Vagina (tissue), 2 donors: ENCODE measurements around the gene PVALB. TPM values are rescaled to one million over a fixed set of nuclear protein-coding genes. Genes with fewer than 3 reads are reported as not detected.

Experiments
- DNase-seq, 2 donors: peaks; one replicate each; pipeline ENCODE4 v3.0.0-alpha.2; 2017; ENCODE audit errors: extremely low spot score in 2 of 2
- H3K27ac ChIP-seq: fragments of 200-600 bp; sonication (generic); one replicate; pipeline ENCODE4 v1.5.1; 2019
- H3K27me3 ChIP-seq: fragments of 200-600 bp; sonication (generic); one replicate; pipeline ENCODE4 v1.5.1; 2019
- H3K36me3 ChIP-seq, 2 donors: fragments of 200-600 bp; sonication (generic); one replicate each; pipeline ENCODE4 v1.5.1; 2017 to 2019
- H3K4me1 ChIP-seq: fragments of 200-600 bp; sonication (generic); one replicate; pipeline ENCODE4 v1.5.1; 2019
- H3K4me3 ChIP-seq, 2 donors: fragments of 200-600 bp; sonication (generic); 1 replicate in 1 of 2; 2 replicates in 1 of 2; pipeline ENCODE4 v1.5.1; 2016 to 2019
- H3K9me3 ChIP-seq: fragments of 200-600 bp; sonication (generic); one replicate; pipeline ENCODE4 v1.5.1; 2019
- POLR2A ChIP-seq, 2 donors: fragments of 450-650 bp; IDR thresholded peaks; one replicate each; pipeline ENCODE4 v1.6.1; 2017; ENCODE audit warnings: antibody characterized with exemption in 2 of 2, mild to moderate bottlenecking in 2 of 2, moderate library complexity in 2 of 2
- POLR2AphosphoS5 ChIP-seq, 2 donors: sonication (generic); formaldehyde crosslinking; IDR thresholded peaks; one replicate each; pipeline ENCODE4 v1.9.0; 2017; ENCODE audit warnings: antibody characterized with exemption in 2 of 2, mild to moderate bottlenecking in 2 of 2, low read depth in 1 of 2; ENCODE audit not compliant: insufficient read depth in 1 of 2
- intact Hi-C: fragments of 100-400 bp; cut with DNase I; formaldehyde crosslinking; loops from one replicate; pipeline ENCODE4 v1.15.1; 2023
- total RNA-seq: library from RNA; depleted of rRNA; stranded (reverse); fragments of >200 nt; gene quantifications from one replicate; pipeline ENCODE4 v1.2.3, GENCODE V29; 2016
- TF ChIP-seq, protein P1 (sequence below), 3 experiments: fragments of 450-650 bp in 2 of 3; fragments of 200-600 bp in 1 of 3; sonication (generic) in 1 of 3; IDR thresholded peaks; one replicate each; pipeline ENCODE4 v1.5.1; 2017 to 2019; ENCODE audit warnings: antibody characterized with exemption in 3 of 3, mild to moderate bottlenecking in 2 of 3, moderate library complexity in 2 of 3

Gene PVALB
- total RNA-seq, 1 donor from 2014 or later, result not detected

DNA sequence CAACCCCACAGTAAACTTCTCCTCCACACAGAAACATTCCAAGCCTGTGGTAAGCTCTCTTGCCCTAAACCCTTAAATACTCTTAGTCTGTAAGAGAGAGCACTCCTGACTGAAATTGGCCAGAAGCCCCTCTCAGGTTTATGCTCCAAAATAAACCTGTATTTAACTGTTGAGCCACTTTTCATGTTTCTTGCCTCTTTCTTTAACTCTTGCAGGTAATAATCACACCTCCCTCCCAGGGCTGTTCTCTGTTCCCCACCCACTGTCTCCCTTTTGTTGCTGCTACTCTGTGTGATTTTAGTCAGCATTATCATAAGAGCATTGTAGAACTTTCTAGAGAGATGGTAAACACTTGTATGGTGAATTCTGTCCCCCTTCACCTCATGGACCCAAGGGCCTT is 38.8 kb downstream of the PVALB start:
- H3K4me3 ChIP-seq, result no peak overlapping the region
- H3K9me3 ChIP-seq, result no peaks in the 10 kb centered on the region
- no peaks in the 10 kb centered on the region for H3K27me3 ChIP-seq
- intact Hi-C loops, result no loop called here
- no peak overlapping the region for H3K27ac ChIP-seq
- H3K36me3 ChIP-seq, result no peaks in the 10 kb centered on the region
- H3K4me1 ChIP-seq, result peaks cover 16% of the 10 kb centered on the region
- TF ChIP-seq, protein P1, sequence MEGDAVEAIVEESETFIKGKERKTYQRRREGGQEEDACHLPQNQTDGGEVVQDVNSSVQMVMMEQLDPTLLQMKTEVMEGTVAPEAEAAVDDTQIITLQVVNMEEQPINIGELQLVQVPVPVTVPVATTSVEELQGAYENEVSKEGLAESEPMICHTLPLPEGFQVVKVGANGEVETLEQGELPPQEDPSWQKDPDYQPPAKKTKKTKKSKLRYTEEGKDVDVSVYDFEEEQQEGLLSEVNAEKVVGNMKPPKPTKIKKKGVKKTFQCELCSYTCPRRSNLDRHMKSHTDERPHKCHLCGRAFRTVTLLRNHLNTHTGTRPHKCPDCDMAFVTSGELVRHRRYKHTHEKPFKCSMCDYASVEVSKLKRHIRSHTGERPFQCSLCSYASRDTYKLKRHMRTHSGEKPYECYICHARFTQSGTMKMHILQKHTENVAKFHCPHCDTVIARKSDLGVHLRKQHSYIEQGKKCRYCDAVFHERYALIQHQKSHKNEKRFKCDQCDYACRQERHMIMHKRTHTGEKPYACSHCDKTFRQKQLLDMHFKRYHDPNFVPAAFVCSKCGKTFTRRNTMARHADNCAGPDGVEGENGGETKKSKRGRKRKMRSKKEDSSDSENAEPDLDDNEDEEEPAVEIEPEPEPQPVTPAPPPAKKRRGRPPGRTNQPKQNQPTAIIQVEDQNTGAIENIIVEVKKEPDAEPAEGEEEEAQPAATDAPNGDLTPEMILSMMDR (IDR thresholded peaks at IDR 0.05), result no peak
- no peak for TF ChIP-seq POLR2AphosphoS5 (IDR thresholded peaks at IDR 0.05; ENCODE audit: insufficient read depth in 1 of 2, low read depth in 1 of 2)
- no peak for TF ChIP-seq POLR2A (IDR thresholded peaks at IDR 0.05)
- no peak for DNase-seq

DNA sequence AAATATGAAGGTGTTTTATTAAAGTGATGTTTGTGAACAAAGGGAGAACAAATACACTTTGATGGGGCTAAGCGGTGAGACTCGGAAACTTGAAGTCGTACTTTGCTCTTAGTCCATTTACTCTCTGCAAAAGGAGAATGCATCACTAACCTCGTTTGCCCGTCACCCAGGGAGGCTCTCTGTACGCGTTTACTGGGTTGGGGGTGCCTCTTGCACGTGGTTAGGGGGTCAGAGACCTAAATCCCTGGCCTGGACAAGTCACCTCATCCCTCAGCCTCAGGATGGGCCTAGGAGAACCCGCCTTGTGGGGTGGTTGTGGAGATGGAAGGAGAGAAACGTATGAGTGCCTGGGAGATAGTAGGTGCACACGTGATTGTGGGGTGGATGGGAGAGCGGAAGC is 40.1 kb downstream of the PVALB start:
- DNase-seq, result peak in 1 of 2 donors; percentile 89
- Histone ChIP-seq H3K9me3 (no peaks in the 10 kb centered on the region), H3K27ac (peak overlapping the region; percentile 73), H3K27me3 (no peaks in the 10 kb centered on the region), H3K36me3 (no peaks in the 10 kb centered on the region), H3K4me3 (peak overlapping the region; percentile 32 to 88), H3K4me1 (peaks cover 16% of the 10 kb centered on the region)
- TF ChIP-seq POLR2A (IDR thresholded peaks at IDR 0.05) (no peak), POLR2AphosphoS5 (IDR thresholded peaks at IDR 0.05; ENCODE audit: insufficient read depth in 1 of 2, low read depth in 1 of 2) (no peak)
- TF ChIP-seq, protein P1 (IDR thresholded peaks at IDR 0.05), result no peak
- intact Hi-C loops, result no loop called here

DNA sequence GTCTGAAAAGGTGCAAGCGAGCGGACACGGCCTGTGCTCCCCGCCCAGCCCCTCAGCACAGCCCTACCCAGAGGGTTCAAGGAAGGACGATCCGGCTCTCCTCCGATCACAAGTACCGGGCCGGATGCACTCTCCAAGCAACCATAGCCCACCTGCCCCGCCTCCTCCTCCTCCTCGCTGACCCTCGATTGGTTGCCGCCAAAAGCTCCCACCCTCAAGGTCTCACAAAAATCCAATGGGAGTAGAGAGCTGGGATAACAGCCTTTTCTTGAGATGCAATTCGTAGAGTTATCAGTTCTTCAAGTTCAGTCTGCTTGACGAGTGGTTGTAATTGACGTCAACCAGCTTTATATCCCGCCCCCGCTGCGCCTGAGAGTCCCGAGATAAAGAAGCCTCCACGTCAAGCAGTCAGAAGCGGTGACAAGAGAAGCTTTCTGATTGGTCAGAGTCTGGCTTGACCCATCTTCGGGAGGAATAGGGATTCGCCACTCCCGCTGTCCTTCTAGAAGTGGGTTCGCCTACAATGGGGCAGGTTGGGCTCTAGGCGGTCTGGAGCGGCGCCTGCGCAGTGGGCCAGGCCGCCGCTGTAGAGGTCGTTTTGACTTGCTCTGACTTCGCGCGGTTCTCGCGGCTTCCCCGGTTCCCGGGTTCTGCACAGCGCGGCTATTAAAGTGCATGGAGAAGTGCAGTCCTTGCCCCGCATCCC is 40.7 kb downstream of the PVALB start, which contains the start of gene IFT27:
TSS of gene IFT27 (minus strand) at position 156 of the 706 bp plus-strand sequence. CDS start 412 bp downstream, outside the sequence.
- Histone ChIP-seq H3K27me3 (no peaks in the 10 kb centered on the region), H3K4me1 (peaks cover 16% of the 10 kb centered on the region), H3K4me3 (peak within 1 kb of the TSS; percentile 86 to 88), H3K36me3 (no peaks in the 10 kb centered on the region), H3K27ac (peak within 1 kb of the TSS; percentile 90), H3K9me3 (no peaks in the 10 kb centered on the region)
- intact Hi-C loops, result no loop called here
- TF ChIP-seq POLR2A (IDR thresholded peaks at IDR 0.05) (peak in 1 of 2 donors; percentile 55), POLR2AphosphoS5 (IDR thresholded peaks at IDR 0.05; ENCODE audit: insufficient read depth in 1 of 2, low read depth in 1 of 2) (peak; percentile 77 to 97)
- TF ChIP-seq, protein P1 (IDR thresholded peaks at IDR 0.05), result no peak
- peak; percentile 98 to 100 for DNase-seq

DNA sequence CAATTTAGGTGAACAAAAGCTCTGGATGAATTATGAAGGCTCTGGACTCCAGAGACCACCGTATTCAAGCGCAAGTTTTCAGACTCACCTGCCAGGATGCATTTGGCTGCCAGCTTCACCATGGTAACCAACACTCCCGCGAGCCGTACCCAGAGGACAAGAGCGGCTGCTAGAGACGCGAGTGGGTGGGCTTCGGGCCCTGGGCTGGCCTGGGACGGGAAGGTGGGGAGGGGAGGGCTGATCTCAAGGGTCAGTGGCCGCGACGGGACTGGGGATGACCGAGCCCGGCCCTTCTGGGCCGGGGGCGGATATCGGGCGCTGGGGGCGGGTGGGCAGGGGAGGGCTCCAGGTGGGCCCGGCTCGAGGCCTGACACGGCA is 41.3 kb downstream of the PVALB start:
- Histone ChIP-seq H3K36me3 (no peaks in the 10 kb centered on the region), H3K27me3 (no peaks in the 10 kb centered on the region), H3K4me1 (peaks cover 16% of the 10 kb centered on the region), H3K9me3 (no peaks in the 10 kb centered on the region), H3K27ac (peak overlapping the region; percentile 90), H3K4me3 (peak overlapping the region; percentile 86 to 88)
- intact Hi-C loops, result no loop called here
- TF ChIP-seq, protein P1 (IDR thresholded peaks at IDR 0.05), result no peak
- no peak for TF ChIP-seq POLR2A (IDR thresholded peaks at IDR 0.05)
- DNase-seq, result no peak

DNA sequence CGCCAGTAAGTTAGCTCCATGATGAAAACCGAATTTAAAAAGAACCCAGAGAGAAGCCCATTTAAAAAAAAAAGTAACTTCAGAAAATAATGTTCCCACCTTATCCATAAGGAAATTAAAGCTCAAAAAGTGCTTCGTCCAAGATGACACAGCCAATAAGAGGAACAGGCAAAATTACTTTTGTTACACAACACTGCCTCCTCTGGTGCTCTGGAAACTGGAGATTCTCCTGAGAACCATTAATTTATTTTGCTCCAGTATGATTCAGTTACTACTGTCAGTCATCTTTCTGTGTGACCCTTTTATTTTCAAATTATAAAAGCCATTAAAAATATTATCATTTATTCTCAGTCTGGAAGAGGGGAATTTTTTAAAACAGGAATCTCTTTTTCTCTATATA is 42.9 kb downstream of the PVALB start:
- DNase-seq, result no peak
- Histone ChIP-seq H3K4me3 (no peak overlapping the region), H3K9me3 (no peaks in the 10 kb centered on the region), H3K36me3 (no peaks in the 10 kb centered on the region), H3K4me1 (peaks cover 16% of the 10 kb centered on the region), H3K27me3 (no peaks in the 10 kb centered on the region), H3K27ac (no peak overlapping the region)
- intact Hi-C loops, result no loop called here
- TF ChIP-seq, protein P1 (IDR thresholded peaks at IDR 0.05), result peak in 1 of 3 experiments; percentile 1
- no peak for TF ChIP-seq POLR2AphosphoS5 (IDR thresholded peaks at IDR 0.05; ENCODE audit: insufficient read depth in 1 of 2, low read depth in 1 of 2)
- no peak for TF ChIP-seq POLR2A (IDR thresholded peaks at IDR 0.05)
